Keratinocyte (primary cell): ENCODE measurements around the gene ADAM21.

Experiments used
- CTCF ChIP-seq, 3 experiments: IDR thresholded peaks in 1 of 3; conservative IDR thresholded peaks in 1 of 3; optimal IDR thresholded peaks in 1 of 3; 2 replicates in 2 of 3; 3 replicates in 1 of 3; pipeline versions ENCODE3 to v1.5.1; 2011; ENCODE audit warnings: low read length in 3 of 3, mild to moderate bottlenecking in 3 of 3, moderate library complexity in 2 of 3, control low read depth in 1 of 3, inconsistent platforms in 1 of 3; ENCODE audit not compliant: insufficient read depth in 2 of 3; ENCODE audit errors: extremely low read depth in 1 of 3
- EZH2 ChIP-seq: IDR thresholded peaks from one replicate; pipeline ENCODE4 v1.6.1; 2012; ENCODE audit warnings: inconsistent platforms, mild to moderate bottlenecking, low read length, moderate library complexity

GRCh38 chr14:70422538-70422937, 29.4 kb upstream of the ADAM21 start:
- TF ChIP-seq CTCF (optimal IDR thresholded peaks at IDR 0.05 in 1 of 3, IDR thresholded peaks at IDR 0.05 in 1 of 3, conservative IDR thresholded peaks at IDR 0.05 in 1 of 3; ENCODE audit: extremely low read depth in 1 of 3, insufficient read depth in 2 of 3, low read length in 3 of 3), result no peak
- TF ChIP-seq EZH2, result no peak
